Measurements from ENCODE around the gene RAP1GDS1. TPM values are rescaled to one million over a fixed set of nuclear protein-coding genes. Genes with fewer than 3 reads are reported as not detected.

Gene RAP1GDS1
- total and polyA plus RNA-seq, 2 of the 13 experiments (the other 11 are each of a cell fraction or from before 2014, with no cell fraction given) = 19.3 to 42.5 TPM

DNA sequence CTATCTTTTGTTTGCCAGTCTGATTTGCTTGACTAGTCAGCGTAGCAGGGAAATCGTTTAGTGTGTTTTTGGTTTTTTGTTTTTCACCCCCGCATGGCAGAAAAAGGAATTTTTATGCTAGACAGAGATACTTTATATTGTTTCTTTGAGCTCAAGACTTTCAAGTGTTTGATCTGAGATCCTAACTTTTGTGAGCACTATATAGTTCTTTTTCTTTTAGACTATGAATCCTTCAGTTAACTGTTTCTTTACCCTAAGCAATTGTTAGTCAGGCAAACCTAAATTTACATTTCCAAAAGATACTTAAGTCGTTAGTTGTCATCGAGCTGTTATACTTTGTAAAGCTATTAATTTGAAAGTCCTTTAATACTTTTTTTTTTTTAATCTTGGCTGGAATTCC is 73.3 kb downstream of the RAP1GDS1 start:
- Histone ChIP-seq H3K9ac (ENCODE audit: insufficient read depth, low read depth, low read length) (no peak overlapping the region), H3K4me3 (replicated peaks in 1 of 3; ENCODE audit: insufficient read depth in 1 of 3, low read depth in 2 of 3, low read length in 3 of 3) (no peak overlapping the region), H4K20me1 (ENCODE audit: insufficient read depth, low read length) (no peaks in the 10 kb centered on the region), H3K4me1 (ENCODE audit: insufficient read depth, low read length) (peaks cover 2% of the 10 kb centered on the region), H3K36me3 (replicated peaks in 1 of 2; ENCODE audit: control insufficient read depth in 1 of 2, insufficient read depth in 2 of 2, low read length in 2 of 2) (no peaks in the 10 kb centered on the region; a peak in 1 of 5 replicates), H3K27me3 (ENCODE audit: control insufficient read depth in 1 of 2, insufficient read depth in 2 of 2, low read length in 2 of 2) (no peaks in the 10 kb centered on the region), H3K9me3 (ENCODE audit: low read length) (peaks cover 23% of the 10 kb centered on the region), H3K79me2 (ENCODE audit: insufficient read depth, low read length) (no peaks in the 10 kb centered on the region), H2AFZ (ENCODE audit: low read length) (no peak overlapping the region), H3K27ac (ENCODE audit: extremely low read length, insufficient read depth, low read length) (no peak overlapping the region), H3K4me2 (ENCODE audit: low read depth, low read length) (no peak overlapping the region)
- DNase-seq (ENCODE audit: low spot score) (no peak), FAIRE-seq (no peak), ATAC-seq (no peak)
- POLR2A ChIA-PET = no interaction called here
- no TSS peak for BruUV-seq (replicated peaks)
- TF ChIP-seq, protein P1, sequence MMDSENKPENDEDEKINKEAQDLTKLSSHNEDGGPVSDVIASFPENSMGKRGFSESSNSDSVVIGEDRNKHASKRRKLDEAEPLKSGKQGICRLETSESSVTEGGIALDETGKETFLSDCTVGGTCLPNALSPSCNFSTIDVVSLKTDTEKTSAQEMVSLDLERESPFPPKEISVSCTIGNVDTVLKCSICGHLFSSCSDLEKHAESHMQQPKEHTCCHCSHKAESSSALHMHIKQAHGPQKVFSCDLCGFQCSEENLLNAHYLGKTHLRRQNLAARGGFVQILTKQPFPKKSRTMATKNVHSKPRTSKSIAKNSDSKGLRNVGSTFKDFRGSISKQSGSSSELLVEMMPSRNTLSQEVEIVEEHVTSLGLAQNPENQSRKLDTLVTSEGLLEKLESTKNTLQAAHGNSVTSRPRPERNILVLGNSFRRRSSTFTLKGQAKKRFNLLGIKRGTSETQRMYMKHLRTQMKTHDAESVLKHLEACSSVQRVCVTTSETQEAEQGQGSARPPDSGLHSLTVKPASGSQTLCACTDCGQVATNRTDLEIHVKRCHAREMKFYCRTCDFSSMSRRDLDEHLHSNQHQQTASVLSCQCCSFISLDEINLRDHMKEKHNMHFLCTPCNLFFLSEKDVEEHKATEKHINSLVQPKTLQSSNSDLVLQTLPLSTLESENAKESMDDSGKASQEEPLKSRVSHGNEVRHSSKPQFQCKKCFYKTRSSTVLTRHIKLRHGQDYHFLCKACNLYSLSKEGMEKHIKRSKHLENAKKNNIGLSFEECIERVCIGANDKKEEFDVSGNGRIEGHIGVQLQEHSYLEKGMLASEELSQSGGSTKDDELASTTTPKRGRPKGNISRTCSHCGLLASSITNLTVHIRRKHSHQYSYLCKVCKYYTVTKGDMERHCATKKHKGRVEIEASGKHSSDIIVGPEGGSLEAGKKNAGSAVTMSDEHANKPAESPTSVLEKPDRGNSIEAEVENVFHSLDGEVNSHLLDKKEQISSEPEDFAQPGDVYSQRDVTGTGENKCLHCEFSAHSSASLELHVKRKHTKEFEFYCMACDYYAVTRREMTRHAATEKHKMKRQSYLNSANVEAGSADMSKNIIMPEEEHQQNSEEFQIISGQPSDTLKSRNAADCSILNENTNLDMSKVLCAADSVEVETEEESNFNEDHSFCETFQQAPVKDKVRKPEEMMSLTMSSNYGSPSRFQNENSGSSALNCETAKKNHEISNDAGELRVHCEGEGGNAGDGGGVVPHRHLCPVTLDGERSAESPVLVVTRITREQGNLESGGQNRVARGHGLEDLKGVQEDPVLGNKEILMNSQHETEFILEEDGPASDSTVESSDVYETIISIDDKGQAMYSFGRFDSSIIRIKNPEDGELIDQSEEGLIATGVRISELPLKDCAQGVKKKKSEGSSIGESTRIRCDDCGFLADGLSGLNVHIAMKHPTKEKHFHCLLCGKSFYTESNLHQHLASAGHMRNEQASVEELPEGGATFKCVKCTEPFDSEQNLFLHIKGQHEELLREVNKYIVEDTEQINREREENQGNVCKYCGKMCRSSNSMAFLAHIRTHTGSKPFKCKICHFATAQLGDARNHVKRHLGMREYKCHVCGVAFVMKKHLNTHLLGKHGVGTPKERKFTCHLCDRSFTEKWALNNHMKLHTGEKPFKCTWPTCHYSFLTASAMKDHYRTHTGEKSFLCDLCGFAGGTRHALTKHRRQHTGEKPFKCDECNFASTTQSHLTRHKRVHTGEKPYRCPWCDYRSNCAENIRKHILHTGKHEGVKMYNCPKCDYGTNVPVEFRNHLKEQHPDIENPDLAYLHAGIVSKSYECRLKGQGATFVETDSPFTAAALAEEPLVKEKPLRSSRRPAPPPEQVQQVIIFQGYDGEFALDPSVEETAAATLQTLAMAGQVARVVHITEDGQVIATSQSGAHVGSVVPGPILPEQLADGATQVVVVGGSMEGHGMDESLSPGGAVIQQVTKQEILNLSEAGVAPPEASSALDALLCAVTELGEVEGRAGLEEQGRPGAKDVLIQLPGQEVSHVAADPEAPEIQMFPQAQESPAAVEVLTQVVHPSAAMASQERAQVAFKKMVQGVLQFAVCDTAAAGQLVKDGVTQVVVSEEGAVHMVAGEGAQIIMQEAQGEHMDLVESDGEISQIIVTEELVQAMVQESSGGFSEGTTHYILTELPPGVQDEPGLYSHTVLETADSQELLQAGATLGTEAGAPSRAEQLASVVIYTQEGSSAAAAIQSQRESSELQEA (CRISPR knock-in tag; IDR thresholded peaks at IDR 0.05; ENCODE audit: not compliant biosample characterization) = no peak
- TF ChIP-seq ZNF251 (CRISPR knock-in tag; IDR thresholded peaks at IDR 0.05) = no peak
- CTCF ChIA-PET (ENCODE audit: low intra/inter-chr PET ratio, low total read pairs) = no interaction called here
- intact Hi-C loops (cut with micrococcal nuclease; ENCODE audit: unreplicated experiment) (no loop called here), in situ Hi-C loops (cut with HindIII; ENCODE audit: extremely low pct_ligation_motif_present, low pct_unique_long_range_greater_than_20kb) (no loop called here)
- WGBS (ENCODE audit: low lambda C conversion rate) = 96% methylated on average over 5 of the region's 5 CpGs

Data from HepG2 (cell line).